ENCODE results near the gene PWWP2A.
"Not testable (repeated sequence)": the region's sequence is repeated elsewhere in the genome, so short reads cannot be mapped to it uniquely, and the experiment has no call there.

The PWWP2A gene

DNA sequence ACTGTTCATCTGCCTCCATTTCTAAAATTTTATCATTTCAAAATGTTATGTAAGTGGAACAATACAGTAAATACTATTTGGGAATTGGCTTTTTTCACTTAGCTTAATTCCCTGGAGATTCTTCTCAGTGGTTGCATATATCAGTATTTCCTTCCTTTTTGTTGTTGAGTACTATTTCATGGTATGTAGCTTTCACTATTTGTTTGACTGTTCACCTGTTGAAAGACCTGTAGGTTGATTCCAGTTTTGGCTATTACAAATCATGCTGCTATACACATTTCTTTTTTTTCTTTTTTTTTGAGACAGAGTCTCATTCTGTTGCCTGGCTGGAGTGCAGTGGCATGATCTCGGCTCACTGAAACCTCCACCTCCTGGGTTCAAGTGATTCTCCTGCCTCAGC lies 33.0 kb upstream of the PWWP2A start:
- ATAC-seq, result peak; percentile 24
- Mint-ChIP-seq H3K4me3 (no peak overlapping the region), H3K9me3 (no peaks in the 10 kb centered on the region), H3K27ac (no peak overlapping the region), H3K4me1 (peaks cover 16% of the 10 kb centered on the region), H3K27me3 (peaks cover 7% of the 10 kb centered on the region), H3K36me3 (no peaks in the 10 kb centered on the region)

DNA sequence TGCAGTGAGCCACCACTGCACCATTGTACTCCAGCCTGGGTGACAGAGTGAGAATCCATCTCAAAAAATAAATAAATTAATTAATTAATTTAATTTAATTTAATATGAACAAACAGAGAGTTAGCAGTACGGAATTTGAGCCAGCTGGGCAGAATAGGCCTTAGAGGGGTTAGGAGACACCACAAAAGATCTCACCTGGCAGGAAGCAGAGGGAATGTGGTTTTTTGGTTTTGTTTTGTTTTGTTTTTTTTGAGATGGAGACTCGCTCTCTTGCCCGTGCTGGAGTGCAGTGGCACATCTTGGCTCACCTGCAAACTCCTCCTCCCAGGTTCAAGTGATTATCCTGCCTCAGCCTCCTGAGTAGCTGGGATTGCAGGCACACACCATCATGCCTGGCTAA lies 31.8 kb upstream of the PWWP2A start:
- H3K9me3 Mint-ChIP-seq, result no peaks in the 10 kb centered on the region
- no peak overlapping the region for H3K4me3 Mint-ChIP-seq
- H3K4me1 Mint-ChIP-seq, result peaks cover 24% of the 10 kb centered on the region
- H3K27ac Mint-ChIP-seq, result no peak overlapping the region
- H3K27me3 Mint-ChIP-seq, result peaks cover 13% of the 10 kb centered on the region
- no peak for ATAC-seq
- H3K36me3 Mint-ChIP-seq, result no peaks in the 10 kb centered on the region

DNA sequence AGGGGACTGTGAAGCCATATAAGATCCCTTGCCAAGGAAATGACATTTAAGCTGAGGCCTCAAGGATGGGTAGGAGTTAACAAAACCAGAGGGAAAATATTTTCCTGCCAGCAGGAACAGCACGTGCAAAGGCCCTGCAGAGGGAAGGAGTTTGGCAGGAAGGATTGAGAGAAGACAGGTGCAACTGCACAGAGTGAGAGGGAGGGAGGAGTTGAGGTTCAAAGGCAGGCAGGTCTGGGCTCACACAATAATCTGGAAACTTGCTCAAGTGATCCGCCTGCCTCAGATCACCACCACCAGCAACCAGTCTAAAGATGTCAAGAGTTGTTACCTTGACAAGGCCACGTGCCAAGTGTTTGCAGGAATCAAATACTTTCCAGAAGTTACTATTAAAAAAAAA lies 31.1 kb upstream of the PWWP2A start:
- Mint-ChIP-seq H3K9me3 (no peaks in the 10 kb centered on the region), H3K4me3 (no peak overlapping the region), H3K36me3 (no peaks in the 10 kb centered on the region), H3K4me1 (peaks cover 24% of the 10 kb centered on the region), H3K27ac (peak overlapping the region; percentile 7), H3K27me3 (peaks cover 13% of the 10 kb centered on the region)
- ATAC-seq, result no peak

DNA sequence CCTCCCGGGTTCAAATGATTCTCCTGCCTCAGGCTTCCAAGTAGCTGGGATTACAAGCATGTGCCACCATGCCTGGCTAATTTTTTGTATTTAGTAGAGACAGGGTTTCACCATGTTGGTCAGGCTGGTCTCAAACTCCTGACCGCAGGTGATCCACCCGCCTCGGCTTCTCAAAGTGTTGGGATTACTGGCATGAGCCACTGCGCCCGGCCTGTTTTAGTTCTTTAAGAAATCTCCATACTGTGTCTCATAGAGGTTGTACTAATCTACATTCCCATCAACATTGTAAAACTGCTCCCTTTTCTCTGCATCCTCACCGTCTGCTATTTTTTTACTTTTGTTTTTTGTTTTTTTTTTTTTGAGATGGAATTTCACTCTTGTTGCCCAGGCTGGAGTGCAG lies 25.2 kb upstream of the PWWP2A start:
- not testable (repeated sequence) for H3K27ac Mint-ChIP-seq, H3K36me3 Mint-ChIP-seq, H3K4me3 Mint-ChIP-seq, ATAC-seq, H3K9me3 Mint-ChIP-seq
- H3K27me3 Mint-ChIP-seq, result peaks cover 13% of the 10 kb centered on the region
- peaks cover 12% of the 10 kb centered on the region for H3K4me1 Mint-ChIP-seq

DNA sequence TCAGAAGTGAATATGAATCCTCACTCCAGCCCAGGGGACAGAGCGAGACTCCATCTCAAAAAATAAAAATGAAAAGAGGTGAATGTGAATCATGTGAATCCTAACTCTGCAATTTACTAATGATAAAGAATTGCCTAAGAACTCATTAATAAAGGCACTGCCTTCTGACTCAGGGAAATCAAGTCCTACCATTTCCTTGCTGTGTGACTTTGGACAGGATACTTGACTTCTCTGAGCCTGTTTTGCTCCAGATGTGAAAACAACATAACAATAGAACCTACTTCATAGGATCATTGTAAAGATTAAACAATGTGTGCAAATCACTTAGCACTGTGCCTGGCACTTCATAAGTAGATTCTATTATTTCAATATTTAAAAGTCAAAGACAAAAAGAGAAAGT lies 15.1 kb upstream of the PWWP2A start:
- no peaks in the 10 kb centered on the region for H3K4me1 Mint-ChIP-seq
- no peaks in the 10 kb centered on the region for H3K9me3 Mint-ChIP-seq
- no peaks in the 10 kb centered on the region for H3K36me3 Mint-ChIP-seq
- H3K27me3 Mint-ChIP-seq, result peaks cover 9% of the 10 kb centered on the region
- no peak overlapping the region for H3K27ac Mint-ChIP-seq
- no peak overlapping the region for H3K4me3 Mint-ChIP-seq
- ATAC-seq, result no peak

DNA sequence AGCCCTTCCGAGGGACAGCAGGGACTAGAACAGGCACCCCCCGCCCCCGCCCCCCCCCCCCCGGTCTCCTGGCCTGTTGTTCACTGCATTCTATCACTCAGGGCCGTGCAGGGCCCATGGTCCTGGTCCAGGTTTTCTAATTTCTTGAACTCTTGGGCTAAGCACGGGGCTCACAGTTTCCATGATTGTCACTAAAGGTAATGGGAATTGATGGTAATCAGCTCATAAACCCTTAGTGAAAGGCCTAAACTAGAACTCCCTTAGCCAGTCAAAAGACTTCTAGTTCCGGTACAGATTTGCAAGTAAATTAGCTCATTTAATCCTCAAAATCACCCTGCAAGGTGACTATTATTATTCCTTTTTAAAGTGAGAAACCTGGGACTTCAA lies 14.7 kb upstream of the PWWP2A start:
- H3K4me1 Mint-ChIP-seq, result no peaks in the 10 kb centered on the region
- H3K27ac Mint-ChIP-seq, result no peak overlapping the region
- ATAC-seq, result no peak
- H3K9me3 Mint-ChIP-seq, result no peaks in the 10 kb centered on the region
- H3K36me3 Mint-ChIP-seq, result no peaks in the 10 kb centered on the region
- H3K27me3 Mint-ChIP-seq, result peaks cover 9% of the 10 kb centered on the region
- H3K4me3 Mint-ChIP-seq, result no peak overlapping the region

DNA sequence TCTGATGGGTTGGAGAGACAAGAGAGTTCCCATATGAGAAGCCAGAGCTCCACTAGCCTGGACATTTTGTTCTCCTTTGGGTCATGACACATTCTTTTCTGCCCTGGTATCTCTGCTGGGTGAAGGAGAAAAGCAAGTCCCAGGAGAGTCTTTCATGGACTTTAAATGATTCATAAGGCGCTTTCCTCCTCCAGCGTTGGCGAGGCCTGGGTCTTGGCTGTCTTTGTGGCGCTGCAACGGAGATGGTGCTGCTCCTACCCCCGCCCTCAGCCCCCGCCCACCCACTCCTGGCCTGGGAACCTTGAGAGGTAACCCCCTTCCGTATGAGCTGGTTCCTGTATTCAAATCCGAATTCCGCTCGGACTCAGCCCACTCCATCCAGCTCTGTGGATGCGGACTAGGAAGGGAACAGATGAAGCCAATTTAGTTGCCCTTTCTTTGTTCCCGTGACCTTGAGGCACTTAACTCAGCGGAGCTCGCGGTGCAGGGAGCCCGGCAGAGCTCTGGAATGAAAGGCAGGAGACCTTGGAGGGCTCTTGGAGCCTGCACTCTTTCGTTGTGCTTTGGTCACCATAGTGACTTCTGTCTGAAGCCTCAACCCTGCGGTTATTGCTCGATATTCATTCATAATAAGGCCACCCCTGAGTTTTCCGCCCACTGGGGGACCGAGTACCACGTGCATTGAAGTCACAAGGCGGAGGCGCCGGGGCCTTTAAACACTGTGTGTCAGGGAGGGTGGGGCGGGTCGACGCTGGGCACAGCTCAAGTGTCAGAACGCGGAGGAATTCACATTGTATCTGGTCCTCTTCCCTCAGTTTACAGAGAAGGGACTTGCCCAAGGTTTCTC lies 14.0 kb upstream of the PWWP2A start:
- Mint-ChIP-seq H3K4me1 (no peaks in the 10 kb centered on the region), H3K36me3 (no peaks in the 10 kb centered on the region), H3K27ac (no peak overlapping the region), H3K27me3 (peaks cover 10% of the 10 kb centered on the region), H3K9me3 (no peaks in the 10 kb centered on the region), H3K4me3 (no peak overlapping the region)
- ATAC-seq, result no peak

DNA sequence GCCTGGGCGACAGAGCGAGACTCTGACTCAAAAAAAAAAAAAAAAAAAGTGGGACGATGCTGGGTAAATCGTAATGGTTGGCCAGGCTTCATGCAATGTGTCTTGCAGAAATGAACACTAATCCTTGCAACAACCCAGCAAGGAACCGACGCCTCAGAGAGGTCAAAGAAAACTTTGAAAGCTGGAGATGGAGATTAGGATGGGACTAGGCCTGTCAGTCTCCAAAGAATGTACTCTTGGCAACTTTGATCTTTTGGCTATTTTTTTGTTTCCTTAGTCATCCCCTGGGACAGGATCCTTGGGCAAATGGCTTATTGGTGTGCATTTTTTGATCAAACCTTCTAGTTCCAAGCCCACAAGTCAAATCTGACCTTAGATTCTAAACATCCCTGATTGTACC lies 10.6 kb upstream of the PWWP2A start:
- H3K9me3 Mint-ChIP-seq, result no peaks in the 10 kb centered on the region
- H3K27ac Mint-ChIP-seq, result no peak overlapping the region
- H3K36me3 Mint-ChIP-seq, result no peaks in the 10 kb centered on the region
- H3K27me3 Mint-ChIP-seq, result peaks cover 18% of the 10 kb centered on the region
- no peak for ATAC-seq
- no peak overlapping the region for H3K4me3 Mint-ChIP-seq
- H3K4me1 Mint-ChIP-seq, result no peaks in the 10 kb centered on the region

DNA sequence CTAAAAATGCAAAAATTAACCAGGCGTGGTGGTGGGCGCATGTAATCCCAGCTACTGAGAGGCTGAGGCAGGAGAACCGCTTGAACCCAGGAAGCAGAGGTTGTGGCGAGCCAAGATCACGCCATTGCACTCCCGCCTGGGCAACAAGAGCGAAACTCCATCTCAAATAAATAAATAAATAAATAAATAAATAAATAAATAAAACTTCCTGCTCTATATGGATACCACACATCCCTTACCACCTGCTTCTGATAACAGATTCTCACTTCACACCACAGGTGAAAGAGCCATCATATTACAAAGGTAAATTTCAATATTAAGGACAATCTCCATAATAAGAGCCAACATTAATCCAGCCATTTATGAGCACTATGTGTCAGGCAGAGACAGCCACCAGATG lies 9.4 kb upstream of the PWWP2A start:
- peaks cover 18% of the 10 kb centered on the region for H3K27me3 Mint-ChIP-seq
- no peaks in the 10 kb centered on the region for H3K9me3 Mint-ChIP-seq
- H3K4me1 Mint-ChIP-seq, result no peaks in the 10 kb centered on the region
- no peak overlapping the region for H3K27ac Mint-ChIP-seq
- no peak overlapping the region for H3K4me3 Mint-ChIP-seq
- no peaks in the 10 kb centered on the region for H3K36me3 Mint-ChIP-seq
- ATAC-seq, result no peak

DNA sequence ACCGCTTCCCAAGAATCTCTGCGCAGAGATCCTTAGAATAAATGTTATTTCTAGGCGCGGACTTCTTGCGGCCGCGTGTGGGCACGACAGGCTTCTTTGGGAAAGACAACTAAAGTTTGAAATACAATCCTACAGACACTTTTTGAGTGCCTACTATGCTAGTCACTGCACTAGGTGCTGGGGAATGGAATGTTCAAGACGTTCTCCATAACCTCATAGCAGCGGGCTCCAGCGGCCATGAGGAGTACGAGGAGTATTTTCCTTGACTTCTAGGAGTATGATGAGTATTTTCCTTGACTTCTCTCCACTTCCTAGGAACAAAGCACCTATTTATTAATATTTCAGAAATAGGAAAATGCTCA lies 636 bp upstream of the PWWP2A start:
- Mint-ChIP-seq H3K36me3 (peaks cover 7% of the 10 kb centered on the region), H3K9me3 (no peaks in the 10 kb centered on the region), H3K4me3 (peak overlapping the region; percentile 90), H3K27ac (peak overlapping the region; percentile 88), H3K27me3 (no peaks in the 10 kb centered on the region), H3K4me1 (peaks cover 11% of the 10 kb centered on the region)
- ATAC-seq, result no peak

DNA sequence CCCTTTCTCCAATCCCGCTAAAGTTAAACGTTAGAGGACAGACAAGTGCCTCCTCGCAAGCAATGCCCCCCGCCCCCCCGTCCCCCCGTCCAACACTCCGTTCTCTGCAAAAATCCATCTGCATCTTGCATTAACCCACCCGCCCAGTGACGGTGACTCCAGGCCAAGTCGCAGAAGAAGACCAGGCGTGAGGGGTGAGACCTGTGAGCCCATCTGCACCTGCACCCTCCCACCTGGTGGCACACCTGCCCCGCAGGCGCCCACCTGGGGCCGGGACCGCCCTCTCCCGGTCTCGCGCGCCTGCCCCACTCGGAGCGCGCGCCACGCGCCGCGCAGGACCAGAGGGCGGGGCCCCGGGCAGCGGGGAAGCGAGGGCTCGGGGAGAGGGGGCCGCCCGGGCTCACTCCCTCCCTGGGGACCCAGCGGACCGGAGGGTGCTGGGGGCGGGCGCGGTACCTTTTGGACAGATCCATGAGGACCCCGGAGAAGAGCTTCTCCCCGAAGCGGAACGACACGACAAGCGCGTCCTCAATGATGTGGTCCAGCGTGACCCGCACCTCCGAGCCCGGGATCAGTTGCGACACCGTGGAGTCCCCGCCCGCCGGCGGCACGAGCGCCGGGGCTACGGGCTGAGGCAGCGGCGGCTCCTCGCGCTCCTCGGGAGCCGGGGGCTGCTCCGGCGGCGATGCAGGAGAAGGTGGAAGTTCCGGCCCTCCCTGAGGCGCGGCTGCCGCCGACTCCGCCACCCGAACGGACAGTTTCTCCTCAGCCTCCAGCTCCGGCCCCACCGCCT lies 705 bp downstream of the PWWP2A start:
- Mint-ChIP-seq H3K4me3 (peak overlapping the region; percentile 80), H3K36me3 (peaks cover 14% of the 10 kb centered on the region), H3K4me1 (peaks cover 11% of the 10 kb centered on the region), H3K9me3 (no peaks in the 10 kb centered on the region), H3K27ac (peak overlapping the region; percentile 88), H3K27me3 (no peaks in the 10 kb centered on the region)
- peak; percentile 57 for ATAC-seq

DNA sequence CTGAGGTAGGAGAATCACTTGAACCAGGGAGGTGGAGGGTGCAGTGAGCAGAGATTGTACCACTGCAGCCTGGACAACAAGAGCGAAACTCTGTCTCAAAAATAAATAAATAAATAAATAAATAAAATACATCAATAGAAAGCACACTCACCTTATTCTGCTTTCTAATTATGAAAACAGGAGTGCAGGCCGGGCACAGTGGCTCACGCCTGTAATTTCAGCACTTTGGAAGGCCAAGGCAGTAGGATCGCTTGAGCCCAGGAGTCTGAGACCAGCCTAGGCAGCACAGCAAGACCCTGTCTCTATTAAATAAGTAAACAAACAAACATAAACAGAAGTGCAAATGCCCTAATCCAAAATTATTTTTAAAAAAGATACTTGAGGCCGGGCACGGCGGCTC lies 2.3 kb downstream of the PWWP2A start:
- Mint-ChIP-seq H3K4me1 (peaks cover 11% of the 10 kb centered on the region), H3K9me3 (no peaks in the 10 kb centered on the region), H3K4me3 (no peak overlapping the region), H3K36me3 (peaks cover 22% of the 10 kb centered on the region), H3K27me3 (no peaks in the 10 kb centered on the region), H3K27ac (no peak overlapping the region)
- ATAC-seq, result no peak

DNA sequence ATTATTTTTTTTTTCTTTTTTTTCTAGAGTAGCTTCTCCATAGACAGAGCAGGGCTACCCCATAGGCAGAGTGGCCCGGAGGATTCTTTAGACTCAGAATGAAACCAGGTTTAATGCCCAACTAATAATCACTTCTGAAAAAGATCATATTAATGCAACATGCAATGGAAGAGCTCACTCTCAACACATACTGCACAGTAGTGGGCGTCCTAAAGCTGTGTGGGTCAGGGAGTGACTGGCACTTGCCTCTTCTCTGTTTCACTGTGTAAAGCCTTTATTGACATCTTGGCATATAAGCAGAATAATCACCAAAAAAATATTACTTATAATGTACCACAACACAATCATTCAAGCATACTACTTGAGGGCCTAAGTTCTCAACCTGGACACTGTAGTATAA lies 11.1 kb downstream of the PWWP2A start:
- H3K4me1 Mint-ChIP-seq, result peaks cover 35% of the 10 kb centered on the region
- ATAC-seq, result no peak
- no peaks in the 10 kb centered on the region for H3K9me3 Mint-ChIP-seq
- H3K27ac Mint-ChIP-seq, result no peak overlapping the region
- no peak overlapping the region for H3K4me3 Mint-ChIP-seq
- peaks cover 27% of the 10 kb centered on the region for H3K36me3 Mint-ChIP-seq
- no peaks in the 10 kb centered on the region for H3K27me3 Mint-ChIP-seq

DNA sequence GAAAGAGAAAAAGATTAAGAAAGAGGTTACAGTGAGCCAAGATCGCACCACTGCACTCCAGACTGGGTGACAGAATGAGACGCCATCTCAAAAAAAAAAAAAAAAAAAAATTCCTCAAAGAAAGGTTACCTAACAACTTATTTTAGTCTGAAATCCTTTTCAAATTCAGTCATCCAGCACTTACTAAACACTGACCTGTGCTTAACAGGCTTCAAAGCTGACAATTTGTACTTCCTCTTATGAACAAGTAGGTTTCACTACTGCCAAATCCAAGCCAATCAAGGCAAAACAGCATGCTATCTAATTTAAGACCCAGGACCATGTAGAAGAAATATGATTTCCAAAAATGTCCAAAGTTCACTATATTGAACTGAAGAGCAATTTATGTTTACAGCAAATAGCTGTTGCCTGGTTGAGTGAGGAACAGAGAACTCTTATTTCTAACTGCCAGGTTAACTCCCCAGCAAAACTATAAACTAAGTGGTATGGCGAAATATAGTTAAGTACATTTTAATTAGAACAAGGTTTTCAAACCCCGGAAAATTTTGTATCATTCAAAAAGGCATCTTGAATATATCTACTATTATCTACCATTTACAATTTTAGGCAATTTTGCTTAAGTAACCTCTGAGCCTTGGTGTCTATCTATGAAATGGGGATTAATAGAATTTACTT lies 13.4 kb downstream of the PWWP2A start:
- ATAC-seq, result peak; percentile 76
- Mint-ChIP-seq H3K9me3 (no peaks in the 10 kb centered on the region), H3K27ac (no peak overlapping the region), H3K36me3 (peaks cover 24% of the 10 kb centered on the region), H3K4me3 (no peak overlapping the region), H3K4me1 (peaks cover 35% of the 10 kb centered on the region), H3K27me3 (no peaks in the 10 kb centered on the region)

DNA sequence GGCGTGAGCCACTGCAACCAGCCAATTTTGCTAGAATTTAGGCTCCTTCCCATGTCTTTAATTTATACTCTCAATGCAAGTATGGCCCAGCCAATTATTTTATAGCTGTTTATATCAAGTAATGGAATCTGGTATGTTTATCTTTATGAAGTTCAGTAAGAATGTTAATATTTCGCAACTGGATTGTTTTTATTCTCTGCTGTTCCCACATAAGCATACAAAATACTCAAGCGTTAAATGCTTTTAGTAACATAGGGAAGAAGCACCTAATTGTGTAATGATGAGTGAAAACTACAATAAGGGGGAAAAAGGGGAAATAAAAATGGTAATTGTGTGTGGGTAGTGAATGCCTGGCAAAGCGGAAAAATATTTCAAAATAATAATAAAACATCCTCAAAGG lies 21.3 kb downstream of the PWWP2A start:
- H3K4me1 Mint-ChIP-seq, result peaks cover 23% of the 10 kb centered on the region
- no peak overlapping the region for H3K4me3 Mint-ChIP-seq
- no peaks in the 10 kb centered on the region for H3K9me3 Mint-ChIP-seq
- H3K27ac Mint-ChIP-seq, result no peak overlapping the region
- no peaks in the 10 kb centered on the region for H3K27me3 Mint-ChIP-seq
- ATAC-seq, result no peak
- H3K36me3 Mint-ChIP-seq, result peaks cover 31% of the 10 kb centered on the region

Measured in stimulated activated memory B cell treated with anti-CD40 and anti-IgM and Interleukin-4, amounts not matched to agents 10 μg/mL and 1 μg/mL and 100 μg/mL, for 72 hours (primary cell).